Choroid plexus epithelial cell (primary cell): ENCODE data around the gene ZNF620.

ENCODE experiments used
- DNase-seq: peaks from one replicate; pipeline ENCODE4 v3.0.0-alpha.2; 2010; ENCODE audit warnings: low read depth
- H3K4me3 ChIP-seq: 2 replicates; pipeline ENCODE4 v1.5.1; 2011; ENCODE audit warnings: low read depth, mild to moderate bottlenecking, control low read depth, low read length, moderate library complexity
- CTCF ChIP-seq: conservative IDR thresholded peaks from 2 replicates; pipeline ENCODE4 v1.5.1; 2011; ENCODE audit warnings: low read depth, mild to moderate bottlenecking, control low read depth, inconsistent platforms, low read length, moderate library complexity

The ZNF620 gene

GRCh38 chr3:40499952-40500351 lies 5.9 kb upstream of the ZNF620 start:
- no peak for TF ChIP-seq CTCF
- no peak overlapping the region for H3K4me3 ChIP-seq
- no peak for DNase-seq

- DNase-seq, result no peak
- H3K4me3 ChIP-seq, result no peak overlapping the region
- TF ChIP-seq CTCF, result no peak
Measured at GRCh38 chr3:40502034-40502433, 3.8 kb upstream of the ZNF620 start.

GRCh38 chr3:40504636-40505430 lies 1.0 kb upstream of the ZNF620 start:
- no peak for TF ChIP-seq CTCF
- peak; percentile 97 for DNase-seq

GRCh38 chr3:40511031-40511718 lies 5.3 kb downstream of the ZNF620 start:
- H3K4me3 ChIP-seq, result no peak overlapping the region
- TF ChIP-seq CTCF, result no peak
- no peak for DNase-seq

More at GRCh38 chr3:40504636-40505430, 1.0 kb upstream of the ZNF620 start:
- no peak overlapping the region for H3K4me3 ChIP-seq

GRCh38 chr3:40516201-40516600 lies 10.4 kb downstream of the ZNF620 start:
- TF ChIP-seq CTCF, result no peak
- H3K4me3 ChIP-seq, result no peak overlapping the region
- peak; percentile 79 for DNase-seq

- no peak for TF ChIP-seq CTCF
- no peak for DNase-seq
Measured at GRCh38 chr3:40518067-40518466, 12.2 kb downstream of the ZNF620 start.

More at GRCh38 chr3:40518067-40518466, 12.2 kb downstream of the ZNF620 start:
- H3K4me3 ChIP-seq, result no peak overlapping the region
